ENCODE data around the gene GPR161. TPM values are rescaled to one million over a fixed set of nuclear protein-coding genes. Genes with fewer than 3 reads are reported as not detected.

GPR161 gene
- total and polyA plus RNA-seq, 8 donors: 1.1 to 8.1 (median 4.2) TPM

GRCh38 chr1:168050307-168050706, 86.4 kb downstream of the GPR161 start:
- Histone ChIP-seq H3K27ac (no peak overlapping the region), H3K36me3 (peaks cover 0 to 38% (median 33%) of the 10 kb centered on the region in 4 donors), H3K4me3 (no peak overlapping the region), H3K27me3 (no peaks in the 10 kb centered on the region), H3K9me3 (no peaks in the 10 kb centered on the region), H3K4me1 (peaks cover 0 to 23% (median 6%) of the 10 kb centered on the region in 4 donors)
- TF ChIP-seq POLR2AphosphoS5 (IDR thresholded peaks at IDR 0.05): no peak
- TF ChIP-seq POLR2A (IDR thresholded peaks at IDR 0.05): no peak
- no peak for TF ChIP-seq EP300 (IDR thresholded peaks at IDR 0.05)
- no peak for TF ChIP-seq CTCF (IDR thresholded peaks at IDR 0.05)
- DNase-seq: no peak
- intact Hi-C loops (cut with DNase I; ENCODE audit: low total_unique reads): no loop called here
- WGBS, 5 donors: 74 to 84% (median 82%) methylated on average over 1 of the region's 1 CpG

DNA sequence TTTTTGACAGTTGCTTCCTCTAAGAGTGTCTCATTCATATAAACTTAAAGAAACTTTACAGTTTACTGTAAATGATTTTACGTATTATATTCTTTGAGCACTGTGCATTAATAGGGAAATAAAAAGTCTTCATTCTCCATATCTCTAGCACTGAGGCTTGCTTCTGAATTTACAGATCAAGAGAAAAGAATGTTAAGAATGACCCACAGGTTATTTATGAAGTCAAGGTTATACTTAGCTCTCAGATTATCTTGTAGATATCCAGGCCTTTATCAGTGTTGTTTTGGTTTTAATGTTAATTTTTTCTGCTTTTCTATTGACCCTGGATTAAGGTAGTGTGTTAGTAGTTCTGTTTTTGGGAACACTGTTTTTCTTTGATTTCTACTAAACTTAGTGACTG, 91.4 kb downstream of the GPR161 start:
- no peak for TF ChIP-seq POLR2AphosphoS5 (IDR thresholded peaks at IDR 0.05)
- no peak for TF ChIP-seq POLR2A (IDR thresholded peaks at IDR 0.05)
- TF ChIP-seq EP300 (IDR thresholded peaks at IDR 0.05): no peak
- no peak for TF ChIP-seq CTCF (IDR thresholded peaks at IDR 0.05)
- H3K9me3 ChIP-seq: no peaks in the 10 kb centered on the region
- WGBS, 5 donors: 78 to 94% (median 81%) methylated on average over 1 of the region's 1 CpG

DNA sequence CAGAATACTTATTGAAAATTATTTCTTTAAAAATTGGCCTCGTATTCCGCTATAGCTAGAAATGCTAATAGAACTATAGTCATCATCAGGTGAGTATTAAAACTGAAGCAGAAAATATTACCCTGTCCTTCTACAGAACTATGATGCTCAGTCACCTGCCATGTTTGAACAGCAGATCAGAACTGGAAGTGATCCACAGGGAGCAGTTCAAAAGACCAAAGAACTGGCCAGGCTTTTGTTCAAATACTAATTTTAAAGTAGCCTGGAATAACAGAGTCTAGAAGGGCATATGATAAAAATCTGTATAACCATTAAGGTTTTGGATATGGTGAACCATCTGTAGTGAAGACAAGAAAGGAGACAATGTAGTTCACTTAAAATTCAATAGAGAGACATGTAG, 94.4 kb downstream of the GPR161 start:
- H3K4me1 ChIP-seq: peaks cover 0 to 6% (median 2%) of the 10 kb centered on the region in 4 donors
- peaks cover 8 to 37% (median 29%) of the 10 kb centered on the region in 4 donors for H3K36me3 ChIP-seq
- no peak overlapping the region for H3K27ac ChIP-seq
- no peaks in the 10 kb centered on the region for H3K27me3 ChIP-seq
- no peak for DNase-seq
- 96 to 100% (median 98%) methylated on average over 2 of the region's 2 CpGs for WGBS, 5 donors
- no peak overlapping the region for H3K4me3 ChIP-seq
- no peaks in the 10 kb centered on the region for H3K9me3 ChIP-seq
- TF ChIP-seq POLR2AphosphoS5 (IDR thresholded peaks at IDR 0.05) (no peak), CTCF (IDR thresholded peaks at IDR 0.05) (no peak), EP300 (IDR thresholded peaks at IDR 0.05) (no peak), POLR2A (IDR thresholded peaks at IDR 0.05) (no peak)
- intact Hi-C loops (cut with DNase I; ENCODE audit: low total_unique reads): no loop called here

More for the DNA sequence above, 91.4 kb downstream of the GPR161 start:
- Histone ChIP-seq H3K4me1 (peaks cover 0 to 10% (median 2%) of the 10 kb centered on the region in 4 donors), H3K27ac (no peak overlapping the region), H3K4me3 (no peak overlapping the region), H3K36me3 (peaks cover 8 to 42% (median 39%) of the 10 kb centered on the region in 4 donors), H3K27me3 (no peaks in the 10 kb centered on the region)
- no peak for DNase-seq
- intact Hi-C loops (cut with DNase I; ENCODE audit: low total_unique reads): no loop called here

DNA sequence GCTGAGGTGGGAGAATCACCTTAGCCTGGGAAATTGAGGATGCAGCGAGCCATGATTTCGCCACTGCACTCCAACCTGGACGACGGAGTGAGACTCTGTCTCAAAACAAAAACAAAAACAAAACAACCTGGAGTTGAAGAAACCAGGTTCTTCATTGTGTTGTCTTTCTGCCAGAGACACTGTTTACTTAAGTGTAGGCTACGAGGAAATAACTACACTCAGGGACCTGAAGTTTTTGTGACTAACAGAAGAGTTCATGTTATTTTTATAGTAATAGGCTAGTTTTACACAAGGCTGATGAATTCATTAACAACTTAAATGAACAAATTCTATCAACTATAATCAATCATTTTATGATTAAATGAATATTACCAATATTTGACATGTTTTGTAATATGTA, 101.4 kb downstream of the GPR161 start:
- no peaks in the 10 kb centered on the region for H3K36me3 ChIP-seq
- H3K4me1 ChIP-seq: no peaks in the 10 kb centered on the region
- H3K4me3 ChIP-seq: no peak overlapping the region
- intact Hi-C loops (cut with DNase I; ENCODE audit: low total_unique reads): no loop called here
- WGBS, 5 donors: 80 to 87% (median 84%) methylated on average over 5 of the region's 5 CpGs
- TF ChIP-seq POLR2AphosphoS5 (IDR thresholded peaks at IDR 0.05) (no peak), POLR2A (IDR thresholded peaks at IDR 0.05) (no peak), CTCF (IDR thresholded peaks at IDR 0.05) (no peak), EP300 (IDR thresholded peaks at IDR 0.05) (no peak)
- DNase-seq: no peak
- no peaks in the 10 kb centered on the region for H3K27me3 ChIP-seq
- no peak overlapping the region for H3K27ac ChIP-seq
- no peaks in the 10 kb centered on the region for H3K9me3 ChIP-seq
